Loucy (cell line): Measurements from ENCODE around the gene LRWD1.

Experiments used
- H2AFZ ChIP-seq: fragments of 200-600 bp; sonication (generic); 2 replicates; pipeline ENCODE4 v1.6.0; 2016; ENCODE audit warnings: antibody characterized with exemption, mild to moderate bottlenecking, low read length, moderate library complexity
- H3F3A ChIP-seq: fragments of 200-600 bp; 2 replicates; pipeline ENCODE4 v1.6.0; 2016; ENCODE audit warnings: antibody characterized with exemption, low read depth, mild to moderate bottlenecking
- H3K27me3 ChIP-seq: fragments of 200-600 bp; sonication (generic); 2 replicates; pipeline ENCODE4 v1.6.1; 2014; ENCODE audit warnings: low read length, mild to moderate bottlenecking; ENCODE audit not compliant: insufficient read depth, poor library complexity, severe bottlenecking
- H3K36me3 ChIP-seq: fragments of 200-600 bp; sonication (generic); 2 replicates; pipeline ENCODE4 v1.6.1; 2016; ENCODE audit warnings: low read length; ENCODE audit not compliant: insufficient read depth
- H3K4me1 ChIP-seq: fragments of 200-600 bp; sonication (generic); 2 replicates; pipeline ENCODE4 v1.5.1; 2014; ENCODE audit warnings: low read length, mild to moderate bottlenecking; ENCODE audit not compliant: insufficient read depth, poor library complexity, severe bottlenecking
- H3K4me2 ChIP-seq: fragments of 200-600 bp; sonication (generic); 2 replicates; pipeline ENCODE4 v1.6.0; 2014; ENCODE audit warnings: antibody characterized with exemption, low read length, low read depth, mild to moderate bottlenecking; ENCODE audit not compliant: poor library complexity, severe bottlenecking
- H3K4me3 ChIP-seq: fragments of 200-600 bp; sonication (generic); 2 replicates; pipeline ENCODE4 v1.5.1; 2014; ENCODE audit warnings: low read length, mild to moderate bottlenecking, mixed read lengths; ENCODE audit not compliant: poor library complexity, severe bottlenecking
- H3K79me2 ChIP-seq: fragments of 200-600 bp; sonication (generic); 2 replicates; pipeline ENCODE4 v1.6.1; 2014; ENCODE audit warnings: low read length; ENCODE audit not compliant: insufficient read depth
- H3K9ac ChIP-seq: fragments of 200-600 bp; sonication (generic); 2 replicates; pipeline ENCODE4 v1.6.0; 2014; ENCODE audit warnings: mild to moderate bottlenecking, low read depth, low read length, moderate library complexity; ENCODE audit not compliant: poor library complexity, severe bottlenecking
- H3K9me2 ChIP-seq: fragments of 200-600 bp; sonication (generic); replicated peaks from 2 replicates; pipeline ENCODE4 v1.6.1; 2016; ENCODE audit warnings: low read depth, low read length, mixed read lengths
- H3K9me3 ChIP-seq: fragments of 200-600 bp; sonication (generic); 2 replicates; pipeline ENCODE4 v1.6.1; 2014; ENCODE audit warnings: mild to moderate bottlenecking, antibody characterized with exemption, low read length, low read depth; ENCODE audit not compliant: insufficient read depth
- H4K20me1 ChIP-seq: fragments of 200-600 bp; sonication (generic); 2 replicates; pipeline ENCODE4 v1.6.0; 2014; ENCODE audit warnings: antibody characterized with exemption, low read length, mild to moderate bottlenecking; ENCODE audit not compliant: insufficient read depth, poor library complexity, severe bottlenecking
- CTCF ChIP-seq: fragments of 200-600 bp; sonication (generic); conservative IDR thresholded peaks from 2 replicates; pipeline ENCODE4 v1.5.1; 2014; ENCODE audit warnings: mild to moderate bottlenecking, antibody characterized with exemption, low read length
- EZH2phosphoT487 ChIP-seq: fragments of 200-600 bp; IDR thresholded peaks from 2 replicates; pipeline ENCODE4 v1.6.1; 2018; ENCODE audit warnings: antibody characterized with exemption, mild to moderate bottlenecking, moderate library complexity, borderline replicate concordance

LRWD1 gene

GRCh38 chr7:102468478-102469350 is 3.9 kb downstream of the LRWD1 start:
- H3K9me3 ChIP-seq = no peaks in the 10 kb centered on the region
- H3F3A ChIP-seq = no peaks in the 10 kb centered on the region
- no peak overlapping the region for H2AFZ ChIP-seq
- peaks cover 9% of the 10 kb centered on the region; the same call in 1 of the 2 replicates for H3K36me3 ChIP-seq
- H3K9ac ChIP-seq = no peak overlapping the region
- H4K20me1 ChIP-seq = no peaks in the 10 kb centered on the region
- no peaks in the 10 kb centered on the region for H3K27me3 ChIP-seq
- H3K79me2 ChIP-seq = peaks cover 18% of the 10 kb centered on the region
- H3K4me2 ChIP-seq = no peak overlapping the region
- peaks cover 14% of the 10 kb centered on the region for H3K4me1 ChIP-seq
- no peak overlapping the region for H3K4me3 ChIP-seq
- no peak for TF ChIP-seq CTCF
- TF ChIP-seq EZH2phosphoT487 = no peak
- H3K9me2 ChIP-seq = no peaks in the 10 kb centered on the region

DNA sequence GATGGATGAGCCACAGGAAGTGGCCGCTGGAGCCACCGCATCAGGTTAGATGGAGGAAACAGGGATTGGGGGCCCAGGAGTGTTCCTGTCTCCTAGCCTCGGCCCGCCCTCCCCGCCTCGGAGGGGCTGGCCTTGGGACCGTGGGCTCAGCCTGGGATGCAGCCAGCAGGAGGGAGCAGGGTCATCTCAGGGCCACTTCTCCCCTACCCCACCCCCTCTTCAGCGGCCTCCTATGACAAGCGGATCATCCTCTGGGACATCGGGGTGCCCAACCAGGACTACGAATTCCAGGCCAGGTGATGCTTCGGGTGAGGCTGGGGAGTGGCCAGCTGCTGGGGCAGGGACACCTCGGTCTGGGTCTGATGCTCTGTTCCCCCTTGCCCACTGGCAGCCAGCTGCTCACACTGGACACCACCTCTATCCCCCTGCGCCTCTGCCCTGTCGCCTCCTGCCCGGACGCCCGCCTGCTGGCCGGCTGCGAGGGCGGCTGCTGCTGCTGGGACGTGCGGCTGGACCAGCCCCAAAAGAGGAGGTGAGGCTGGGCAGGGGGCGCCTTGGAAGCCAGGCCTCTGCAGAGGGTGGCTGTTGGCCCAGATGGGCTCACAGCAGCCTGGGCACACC is 4.7 kb downstream of the LRWD1 start:
- H3K4me3 ChIP-seq = no peak overlapping the region
- TF ChIP-seq CTCF = no peak
- TF ChIP-seq EZH2phosphoT487 = no peak
- no peaks in the 10 kb centered on the region for H3K9me3 ChIP-seq
- H3K4me2 ChIP-seq = no peak overlapping the region
- peaks cover 10% of the 10 kb centered on the region; the same call in 1 of the 2 replicates for H3K36me3 ChIP-seq
- no peaks in the 10 kb centered on the region for H3K9me2 ChIP-seq
- H3K9ac ChIP-seq = no peak overlapping the region
- no peak overlapping the region for H2AFZ ChIP-seq
- no peaks in the 10 kb centered on the region for H3K27me3 ChIP-seq
- H3F3A ChIP-seq = no peaks in the 10 kb centered on the region
- H4K20me1 ChIP-seq = no peaks in the 10 kb centered on the region
- H3K4me1 ChIP-seq = peaks cover 11% of the 10 kb centered on the region
- H3K79me2 ChIP-seq = peaks cover 11% of the 10 kb centered on the region

DNA sequence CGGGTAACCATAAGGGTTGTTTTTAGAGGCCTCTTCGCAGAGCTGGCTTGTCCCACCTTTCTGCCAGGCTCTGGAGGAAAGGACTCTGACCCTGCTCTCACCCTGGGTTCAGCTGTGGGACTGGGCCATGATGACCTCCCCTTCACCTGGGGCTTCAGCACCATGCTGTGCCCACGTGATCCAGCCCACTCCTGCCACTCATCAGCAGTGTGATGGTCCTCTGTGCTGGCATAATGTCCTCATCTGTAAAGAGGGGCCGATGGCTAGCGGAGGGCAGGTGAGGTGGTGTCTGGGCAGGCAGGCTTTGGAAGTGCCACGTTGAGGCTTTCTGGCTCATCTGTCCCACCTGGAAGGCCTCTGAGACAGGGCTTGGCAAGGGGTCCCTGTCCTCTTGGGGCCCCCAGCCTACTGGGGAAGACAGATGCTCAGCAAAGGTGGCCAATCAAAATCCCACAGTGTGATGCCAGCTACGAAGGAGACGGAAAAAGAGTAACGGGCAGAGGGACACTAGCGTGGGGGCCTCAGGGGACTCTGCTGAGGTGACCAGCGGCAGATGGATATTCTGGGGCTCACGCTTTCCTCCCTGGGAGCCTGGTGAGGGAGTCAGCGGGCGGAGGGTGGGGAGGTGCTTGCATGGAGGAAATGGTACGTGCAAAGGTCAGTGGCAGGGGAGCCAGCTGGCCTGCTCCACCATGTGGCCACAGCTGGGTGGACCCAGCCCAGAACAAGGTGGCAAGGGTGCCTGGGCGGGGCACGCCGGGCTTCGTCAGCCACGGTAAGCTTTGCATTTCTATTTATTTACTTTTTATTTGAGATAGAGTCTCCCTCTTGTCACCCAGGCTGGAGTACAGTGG is 5.4 kb downstream of the LRWD1 start:
- Histone ChIP-seq H3K4me3 (no peak overlapping the region), H3K79me2 (peaks cover 9% of the 10 kb centered on the region; the same call in 1 of the 2 replicates), H3K9me3 (no peaks in the 10 kb centered on the region), H3K36me3 (peaks cover 10% of the 10 kb centered on the region; the same call in 1 of the 2 replicates), H3F3A (no peaks in the 10 kb centered on the region), H3K27me3 (no peaks in the 10 kb centered on the region), H3K9me2 (no peaks in the 10 kb centered on the region), H3K4me2 (no peak overlapping the region), H3K9ac (no peak overlapping the region), H4K20me1 (no peaks in the 10 kb centered on the region), H2AFZ (no peak overlapping the region), H3K4me1 (peaks cover 9% of the 10 kb centered on the region)
- TF ChIP-seq CTCF (no peak), EZH2phosphoT487 (no peak)
